Heart right ventricle (tissue), 16 donors: ENCODE results near the gene NLRP12. TPM values are rescaled to one million over a fixed set of nuclear protein-coding genes. Genes with fewer than 3 reads are reported as not detected.

Source experiments
- ATAC-seq, 8 donors: fragments of 200-7000 bp; cut with Tn5 transposase; one replicate each; pipeline ENCODE4 v1.9.1; 2020; ENCODE audit warnings: mild to moderate bottlenecking in 8 of 8, moderate library complexity in 8 of 8, moderate number of reproducible peaks in 1 of 8
- DNase-seq, 2 donors: peaks; one replicate each; pipeline ENCODE4 v3.0.0-alpha.2; 2020
- H3K27ac ChIP-seq, 10 donors: fragments of 200-600 bp; sonication (generic) in 2 of 10; one replicate each; pipeline versions ENCODE4 v1.5.0 to v1.8.0; 2020 to 2022; ENCODE audit warnings: mild to moderate bottlenecking in 3 of 10
- H3K27me3 ChIP-seq, 7 donors: fragments of 200-600 bp; one replicate each; pipeline ENCODE4 v1.8.0; 2021 to 2022; ENCODE audit warnings: mild to moderate bottlenecking in 2 of 7
- H3K36me3 ChIP-seq, 9 donors: fragments of 200-600 bp; sonication (generic) in 1 of 9; one replicate each; pipeline versions ENCODE4 v1.5.0 to v1.8.0; 2020 to 2022; ENCODE audit warnings: mild to moderate bottlenecking in 2 of 9
- H3K4me1 ChIP-seq, 9 donors: fragments of 200-600 bp; sonication (generic) in 1 of 9; one replicate each; pipeline versions ENCODE4 v1.5.0 to v1.8.0; 2020 to 2022; ENCODE audit warnings: mild to moderate bottlenecking in 4 of 9
- H3K4me3 ChIP-seq, 10 donors: fragments of 200-600 bp; sonication (generic) in 2 of 10; one replicate each; pipeline versions ENCODE4 v1.5.0 to v1.8.0; 2020 to 2022; ENCODE audit warnings: mild to moderate bottlenecking in 7 of 10, moderate library complexity in 2 of 10
- H3K9me3 ChIP-seq, 11 donors: fragments of 200-600 bp in 10 of 11; sonication (generic) in 2 of 11; one replicate each; pipeline versions ENCODE4 v1.5.0 to v1.8.0; 2013 to 2022; ENCODE audit warnings: mild to moderate bottlenecking in 2 of 11, control low read depth in 1 of 11, moderate library complexity in 1 of 11
- CTCF ChIP-seq, 9 donors: fragments of 200-600 bp; sonication (generic) in 2 of 9; IDR thresholded peaks; one replicate each; pipeline versions ENCODE4 v1.5.0 to v1.8.0; 2021 to 2022; ENCODE audit warnings: antibody characterized with exemption in 9 of 9, mild to moderate bottlenecking in 5 of 9, moderate library complexity in 1 of 9
- WGBS, 2 donors: extraction: QIAGEN DNeasy Blood & Tissue Kit; methylation state at CpG; one replicate each; pipeline ENCODE4 v1.1.7; 2013; ENCODE audit warnings: inconsistent platforms in 1 of 2; 5-methylcytosine and 5-hydroxymethylcytosine counted together
- intact Hi-C, 10 donors: fragments of 100-400 bp; cut with DNase I; formaldehyde crosslinking; loops; one replicate each; pipeline versions ENCODE4 v1.11.1 to v1.14.2; 2022
- polyA plus RNA-seq, 2 donors: library from polyadenylated mRNA; stranded (reverse); fragments of 200-250 nt; gene quantifications; one replicate each; pipeline ENCODE4 v1.2.3, GENCODE V29; 2013
- total RNA-seq, 10 donors: library from RNA; stranded (reverse); fragmentation: NEBNext Ultra II Directional in 3 of 10; extraction: Animal tissue kit (Norgen Biotek cat#: 25700) in 3 of 10; gene quantifications; one replicate each; pipeline versions ENCODE4 v1.2.1 to v1.2.4, GENCODE V29; 2021 to 2023
- donor health status: Arrhythmogenic right ventricular cardiomyopathy.
- donor health status: ischemic (EF 13 %, LVEDD 7.1; RV severe dilation, severe dysfunction).
- donor health status: healthy with polysubstance abuse.
- donor health status: DM: no; HTN: yes; CAD: no.
- donor health status: DM: no; HTN: no; CAD: no.
- donor health status: ischemic (EF 25% LVEDD 6.9; RV normal size, moderate dysfunction).
- donor health status: ischemic (EF 25% LVEDD 5.7; RV mildly dilated, moderate dysfunction).
- donor health status: healthy.
- donor health status: DM: yes; HTN: yes; CAD: no.
- donor health status: Ischemic cardiomyopathy.
- donor health status: ischemic (EF 35%, LVEDD 5.7; RV mildly dilated, moderate dysfunction).
- donor health status: nonischemic (EF 11% LVEDD 7.7; RV severe dilation, severe dysfunction).
- donor health status: DM: yes; HTN: yes; CAD: no.
- donor health status: PGD.
- donor health status: ischemic (EF 29% LVEDD 5.4; RV normal size, mild dysfunction).
- donor health status: nonischemic (EF 23%, LVEDD 6.1; RV moderate dilation, normal function).

Gene NLRP12
- total and polyA plus RNA-seq, 12 donors = 0.07 to 1.0 (median 0.27) TPM; not detected in 1

- Histone ChIP-seq H3K27ac (peak overlapping the region in 2 of 10 donors; percentile 29 to 40), H3K4me1 (peaks cover 0 to 10% (median 0%) of the 10 kb centered on the region in 9 donors), H3K4me3 (peak overlapping the region in 1 of 10 donors; percentile 15), H3K36me3 (peaks cover 0 to 33% (median 0%) of the 10 kb centered on the region in 9 donors), H3K27me3 (peaks cover 0 to 3% (median 0%) of the 10 kb centered on the region in 7 donors), H3K9me3 (no peaks in the 10 kb centered on the region)
- no peak for TF ChIP-seq CTCF (IDR thresholded peaks at IDR 0.05)
- intact Hi-C loops = loop anchor here in 2 of 10 donors (10.0 kb wide), 1 partner anchor 215 kb away; no protein-coding TSS in a partner anchor
- 72 to 76% methylated on average over 13 of the region's 13 CpGs for WGBS, 2 donors
- DNase-seq (no peak), ATAC-seq (no peak)
Observed at GRCh38 chr19:53810187-53810546, 13.9 kb downstream of the NLRP12 start.

- DNase-seq (no peak), ATAC-seq (peak in 7 of 8 donors; percentile 42 to 82 (median 66))
- Histone ChIP-seq H3K36me3 (peaks cover 0 to 35% (median 0%) of the 10 kb centered on the region in 9 donors), H3K9me3 (no peaks in the 10 kb centered on the region), H3K4me1 (peaks cover 0 to 10% (median 0%) of the 10 kb centered on the region in 9 donors), H3K27me3 (peaks cover 0 to 6% (median 0%) of the 10 kb centered on the region in 7 donors), H3K4me3 (peak overlapping the region in 2 of 10 donors; percentile 11 to 15), H3K27ac (peak overlapping the region in 2 of 10 donors; percentile 29 to 40)
- intact Hi-C loops = loop anchor here in 6 of 10 donors (2.0 to 10.0 kb wide), 2 partner anchors 215 to 221 kb away; no protein-coding TSS in a partner anchor
- 68 to 81% methylated on average over 27 to 28 of the region's 28 CpGs for WGBS, 2 donors
- TF ChIP-seq CTCF (IDR thresholded peaks at IDR 0.05) = peak in 6 of 9 donors; percentile 10 to 31 (median 24)
Observed at GRCh38 chr19:53809518-53810186, 14.5 kb downstream of the NLRP12 start.

- intact Hi-C loops = loop anchor here in 4 of 10 donors (2.0 to 10.0 kb wide), 2 partner anchors 216 to 222 kb away; no protein-coding TSS in a partner anchor
- ATAC-seq = peak in 6 of 8 donors; percentile 47 to 84 (median 66)
- DNase-seq = no peak
- Histone ChIP-seq H3K4me3 (no peak overlapping the region), H3K9me3 (no peaks in the 10 kb centered on the region), H3K36me3 (peaks cover 0 to 33% (median 0%) of the 10 kb centered on the region in 9 donors), H3K27me3 (peaks cover 0 to 6% (median 0%) of the 10 kb centered on the region in 7 donors), H3K4me1 (peaks cover 0 to 10% (median 0%) of the 10 kb centered on the region in 9 donors), H3K27ac (no peak overlapping the region)
- peak; percentile 15 to 68 (median 53) for TF ChIP-seq CTCF (IDR thresholded peaks at IDR 0.05)
- 22 to 23% methylated on average over 5 of the region's 5 CpGs for WGBS, 2 donors
Observed at GRCh38 chr19:53808710-53809125, 15.4 kb downstream of the NLRP12 start.

GRCh38 chr19:53801257-53801656 lies 22.9 kb downstream of the NLRP12 start:
- intact Hi-C loops = loop anchor here in 2 of 10 donors (10.0 kb wide), 1 partner anchor 224 kb away; no protein-coding TSS in a partner anchor
- Histone ChIP-seq H3K36me3 (peaks cover 0 to 59% (median 0%) of the 10 kb centered on the region in 9 donors), H3K9me3 (no peaks in the 10 kb centered on the region), H3K27me3 (peaks cover 0 to 8% (median 0%) of the 10 kb centered on the region in 7 donors), H3K27ac (no peak overlapping the region), H3K4me3 (no peak overlapping the region), H3K4me1 (no peaks in the 10 kb centered on the region)
- ATAC-seq (no peak), DNase-seq (no peak)
- no peak for TF ChIP-seq CTCF (IDR thresholded peaks at IDR 0.05)
- WGBS, 2 donors = 90 to 94% methylated on average over 9 of the region's 9 CpGs
